ENCODE measurements around the gene GAPDH.
"Not testable (repeated sequence)": the region's sequence is repeated elsewhere in the genome, so short reads cannot be mapped to it uniquely, and the experiment has no call there.

Gene GAPDH

GRCh38 chr12:6547987-6548386 lies 13.7 kb downstream of the GAPDH start:
- no peak for DNase-seq

GRCh38 chr12:6548556-6548955 lies 14.2 kb downstream of the GAPDH start:
- DNase-seq: no peak

- DNase-seq: no peak
Measured at GRCh38 chr12:6548966-6549683, 14.8 kb downstream of the GAPDH start.

GRCh38 chr12:6549684-6550151 lies 15.4 kb downstream of the GAPDH start:
- DNase-seq: no peak

- DNase-seq: no peak
Measured at GRCh38 chr12:6550294-6551062, 16.2 kb downstream of the GAPDH start.

GRCh38 chr12:6551063-6551461 lies 16.7 kb downstream of the GAPDH start:
- no peak for DNase-seq

- DNase-seq: no peak
Measured at GRCh38 chr12:6551496-6552139, 17.3 kb downstream of the GAPDH start.

GRCh38 chr12:6552140-6552551 lies 17.8 kb downstream of the GAPDH start:
- DNase-seq: no peak

GRCh38 chr12:6553051-6553868 lies 18.9 kb downstream of the GAPDH start:
- peak; percentile 87 for DNase-seq

- DNase-seq: peak; percentile 94
Measured at GRCh38 chr12:6554168-6555017, 20.1 kb downstream of the GAPDH start.

GRCh38 chr12:6555018-6555691 lies 20.8 kb downstream of the GAPDH start:
- DNase-seq: no peak

GRCh38 chr12:6556496-6556817 lies 22.1 kb downstream of the GAPDH start:
- DNase-seq: not testable (repeated sequence)

- DNase-seq: no peak
Measured at GRCh38 chr12:6556857-6557256, 22.5 kb downstream of the GAPDH start.

GRCh38 chr12:6558014-6558760 lies 23.9 kb downstream of the GAPDH start:
- peak; percentile 94 for DNase-seq

GRCh38 chr12:6559500-6559899 lies 25.2 kb downstream of the GAPDH start:
- no peak for DNase-seq

GRCh38 chr12:6560501-6561205 lies 26.3 kb downstream of the GAPDH start:
- DNase-seq: no peak

GRCh38 chr12:6562881-6563280 lies 28.6 kb downstream of the GAPDH start:
- no peak for DNase-seq

GRCh38 chr12:6563448-6564050 lies 29.2 kb downstream of the GAPDH start:
- DNase-seq: peak; percentile 63

- no peak for DNase-seq
Measured at GRCh38 chr12:6567112-6567670, 32.9 kb downstream of the GAPDH start.

Measured in NCI-H2171 treated with DMSO at 0.1 percent for 48 hours (cell line).